H9 (cell line): Measurements from ENCODE around the gene JAK1. TPM values are rescaled to one million over a fixed set of nuclear protein-coding genes. Genes with fewer than 3 reads are reported as not detected.
"Not testable (repeated sequence)": the region's sequence is repeated elsewhere in the genome, so short reads cannot be mapped to it uniquely, and the experiment has no call there.

Experiments used
- DNase-seq: peaks from one replicate; pipeline ENCODE4 v3.0.0-alpha.2; 2017
- H2AFZ ChIP-seq: one replicate; pipeline ENCODE4 v1.6.1; 2013; ENCODE audit warnings: mild to moderate bottlenecking, low read length, control low read depth, moderate library complexity
- H2AK5ac ChIP-seq: 2 replicates; pipeline ENCODE4 v1.6.1; 2013; ENCODE audit warnings: low read length, control low read depth, mixed read lengths; ENCODE audit not compliant: insufficient read length
- H2BK120ac ChIP-seq: one replicate; pipeline ENCODE4 v1.6.1; 2013; ENCODE audit warnings: low read depth, mild to moderate bottlenecking, low read length, control low read depth, inconsistent platforms; ENCODE audit not compliant: poor library complexity, severe bottlenecking
- H2BK12ac ChIP-seq: 2 replicates; pipeline ENCODE4 v1.6.1; 2013; ENCODE audit warnings: low read length, control low read depth, mixed read lengths, low read depth; ENCODE audit not compliant: insufficient read length
- H2BK15ac ChIP-seq: 2 replicates; pipeline ENCODE4 v1.6.1; 2013; ENCODE audit warnings: low read depth, low read length, control low read depth
- H2BK20ac ChIP-seq: one replicate; pipeline ENCODE4 v1.6.1; 2013; ENCODE audit warnings: low read depth, mild to moderate bottlenecking, low read length, control low read depth, inconsistent platforms; ENCODE audit not compliant: poor library complexity, severe bottlenecking
- H2BK5ac ChIP-seq: 2 replicates; pipeline ENCODE4 v1.6.1; 2013; ENCODE audit warnings: low read length, control low read depth, mixed read lengths; ENCODE audit not compliant: insufficient read length
- H3K14ac ChIP-seq: 2 replicates; pipeline ENCODE4 v1.6.1; 2013; ENCODE audit warnings: low read length, control low read depth; ENCODE audit not compliant: insufficient read depth
- H3K18ac ChIP-seq: 2 replicates; pipeline ENCODE4 v1.6.1; 2013; ENCODE audit warnings: low read depth, mild to moderate bottlenecking, mixed read lengths, low read length, control low read depth; ENCODE audit not compliant: insufficient read length
- H3K23ac ChIP-seq: 2 replicates; pipeline ENCODE4 v1.6.1; 2013; ENCODE audit warnings: low read length, control low read depth, mixed read lengths, low read depth; ENCODE audit not compliant: insufficient read length
- H3K23me2 ChIP-seq: 2 replicates; pipeline ENCODE4 v1.6.1; 2013; ENCODE audit warnings: low read depth, mild to moderate bottlenecking, mixed read lengths, low read length, control low read depth; ENCODE audit not compliant: insufficient read length, poor library complexity, severe bottlenecking
- H3K27ac ChIP-seq: 2 replicates; pipeline ENCODE4 v1.5.1; 2013; ENCODE audit warnings: low read length, control low read depth, mixed read lengths, low read depth; ENCODE audit not compliant: insufficient read length
- H3K27me3 ChIP-seq: 2 replicates; pipeline ENCODE4 v1.6.1; 2013; ENCODE audit warnings: low read length, control low read depth, inconsistent platforms; ENCODE audit not compliant: insufficient read depth
- H3K4ac ChIP-seq: 2 replicates; pipeline ENCODE4 v1.6.1; 2013; ENCODE audit warnings: low read depth, mild to moderate bottlenecking, control low read depth, inconsistent platforms, low read length, moderate library complexity
- H3K4me1 ChIP-seq: 2 replicates; pipeline ENCODE4 v1.6.1; 2013; ENCODE audit warnings: low read length, control low read depth, inconsistent platforms; ENCODE audit not compliant: insufficient read depth
- H3K4me2 ChIP-seq: 2 replicates; pipeline ENCODE4 v1.6.1; 2013; ENCODE audit warnings: low read length, control low read depth, mixed read lengths; ENCODE audit not compliant: insufficient read length, insufficient read depth
- H3K56ac ChIP-seq: 2 replicates; pipeline ENCODE4 v1.6.1; 2013; ENCODE audit warnings: low read depth, mild to moderate bottlenecking, mixed read lengths, low read length, control low read depth; ENCODE audit not compliant: insufficient read length
- H3K79me1 ChIP-seq: 2 replicates; pipeline ENCODE4 v1.6.1; 2013; ENCODE audit warnings: low read depth, mild to moderate bottlenecking, moderate library complexity, low read length, control low read depth, inconsistent platforms; ENCODE audit not compliant: insufficient read depth, poor library complexity, severe bottlenecking
- H3K79me2 ChIP-seq: 2 replicates; pipeline ENCODE4 v1.6.1; 2013; ENCODE audit warnings: low read length, control low read depth, inconsistent platforms; ENCODE audit not compliant: insufficient read depth
- H3K9ac ChIP-seq: 2 replicates; pipeline ENCODE4 v1.6.1; 2013; ENCODE audit warnings: low read length, control low read depth, mixed read lengths; ENCODE audit not compliant: insufficient read length; ENCODE audit errors: extremely low read depth
- H3K9me3 ChIP-seq: one replicate; pipeline ENCODE4 v1.6.1; 2013; ENCODE audit warnings: low read depth, low read length, inconsistent platforms; ENCODE audit not compliant: control insufficient read depth
- H3T11ph ChIP-seq: one replicate; pipeline ENCODE4 v1.6.1; 2013; ENCODE audit warnings: mild to moderate bottlenecking, low read length, control low read depth, inconsistent platforms
- H4K20me1 ChIP-seq: one replicate; pipeline ENCODE4 v1.6.1; 2013; ENCODE audit not compliant: control insufficient read depth, insufficient read length, insufficient read depth
- H4K5ac ChIP-seq: 2 replicates; pipeline ENCODE4 v1.6.1; 2013; ENCODE audit warnings: low read depth, mild to moderate bottlenecking, mixed read lengths, low read length, control low read depth; ENCODE audit not compliant: insufficient read length
- H4K8ac ChIP-seq: replicated peaks from 2 replicates; pipeline ENCODE4 v1.6.1; 2013; ENCODE audit warnings: low read length, control low read depth, mixed read lengths, low read depth; ENCODE audit not compliant: insufficient read length
- H4K91ac ChIP-seq: 2 replicates; pipeline ENCODE4 v1.6.1; 2013; ENCODE audit warnings: low read depth, mild to moderate bottlenecking, moderate library complexity, mixed read lengths, low read length, control low read depth; ENCODE audit not compliant: insufficient read length
- H3K27ac Mint-ChIP-seq, 3 experiments: 2 replicates in 2 of 3; 3 replicates in 1 of 3; pipeline ENCODE4 v1.8.0; 2020 to 2021; ENCODE audit warnings: mixed read lengths in 3 of 3, mild to moderate bottlenecking in 1 of 3, moderate library complexity in 1 of 3
- H3K27me3 Mint-ChIP-seq: 2 replicates; pipeline ENCODE4 v1.8.0; 2021; ENCODE audit warnings: low read depth, mild to moderate bottlenecking, moderate library complexity, mixed read lengths
- H3K36me3 Mint-ChIP-seq, 3 experiments: 2 replicates in 2 of 3; 3 replicates in 1 of 3; pipeline ENCODE4 v1.8.0; 2020 to 2021; ENCODE audit warnings: low read depth in 3 of 3, mixed read lengths in 3 of 3; ENCODE audit not compliant: insufficient read depth in 1 of 3
- H3K4me1 Mint-ChIP-seq, 2 experiments: 2 replicates each; pipeline ENCODE4 v1.8.0; 2020; ENCODE audit warnings: mixed read lengths in 2 of 2
- H3K4me3 Mint-ChIP-seq, 2 experiments: 2 replicates in 1 of 2; 3 replicates in 1 of 2; pipeline ENCODE4 v1.8.0; 2020 to 2021; ENCODE audit warnings: mild to moderate bottlenecking in 2 of 2, mixed read lengths in 2 of 2, moderate library complexity in 1 of 2
- H3K9me3 Mint-ChIP-seq, 2 experiments: 2 replicates in 1 of 2; 3 replicates in 1 of 2; pipeline ENCODE4 v1.8.0; 2020; ENCODE audit warnings: mild to moderate bottlenecking in 2 of 2, mixed read lengths in 2 of 2, moderate library complexity in 1 of 2
- WGBS: extraction: QIAGEN DNeasy Blood & Tissue Kit; methylation state at CpG from one replicate; pipeline ENCODE4 v1.1.7; 2013; ENCODE audit warnings: missing lambda C conversion rate, low lambda C conversion rate, mixed read lengths; ENCODE audit not compliant: insufficient read length; ENCODE audit errors: extremely low coverage; 5-methylcytosine and 5-hydroxymethylcytosine counted together
- total RNA-seq: library from RNA; stranded (reverse); gene quantifications from 2 replicates; pipeline ENCODE4 v1.2.1, GENCODE V29; 2021
- TF ChIP-seq, protein P1 (sequence below): fragments of 200-600 bp; sonication (generic); conservative IDR thresholded peaks from 3 replicates; pipeline ENCODE4 v1.8.0; 2021; ENCODE audit warnings: antibody characterized with exemption, mild to moderate bottlenecking

JAK1 gene
- total RNA-seq, 1 experiment from 2014 or later = 12.8 TPM

DNA sequence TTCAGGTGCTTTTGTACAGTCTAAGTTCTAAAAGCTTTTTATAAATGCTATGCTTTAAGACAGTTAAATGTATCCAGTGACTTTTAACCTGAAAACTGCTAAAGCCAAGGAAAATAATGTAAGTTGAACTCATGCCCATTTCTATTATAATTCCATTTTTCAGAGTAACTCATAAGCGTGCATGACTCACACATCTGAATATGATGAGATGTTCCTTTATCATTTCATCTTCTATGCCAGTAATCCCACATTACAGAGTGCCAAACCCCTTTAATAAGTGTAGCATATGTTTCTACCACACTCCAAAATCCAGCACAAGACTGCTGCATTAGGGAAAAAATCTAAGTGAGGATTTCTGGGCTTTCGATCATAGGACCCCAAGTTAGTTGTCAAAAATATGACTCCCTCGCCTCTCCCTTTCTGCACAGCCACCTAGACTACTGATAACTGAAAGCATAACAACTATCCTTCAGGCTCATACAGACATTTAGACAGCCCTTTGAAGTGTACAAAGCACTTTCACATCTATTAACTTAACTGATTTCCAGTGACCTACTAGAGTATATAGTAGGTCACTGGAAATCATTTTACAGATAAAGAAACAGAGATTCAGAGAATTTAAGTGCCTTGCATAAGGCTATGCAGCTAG is 45.3 kb downstream of the JAK1 start:
- Histone ChIP-seq H3K79me1 (no peaks in the 10 kb centered on the region), H3K23ac (no peak overlapping the region), H2BK15ac (no peak overlapping the region), H3K27me3 (no peaks in the 10 kb centered on the region), H2AK5ac (no peak overlapping the region), H3K27ac (no peak overlapping the region), H2AFZ (no peak overlapping the region), H2BK20ac (no peak overlapping the region), H3K4ac (no peak overlapping the region), H2BK120ac (no peak overlapping the region), H3K4me1 (peaks cover 6% of the 10 kb centered on the region; the same call in 1 of the 2 replicates), H3K56ac (no peak overlapping the region), H2BK12ac (no peak overlapping the region), H3K18ac (no peak overlapping the region), H4K20me1 (no peaks in the 10 kb centered on the region), H3K14ac (no peak overlapping the region), H3K9me3 (no peaks in the 10 kb centered on the region), H4K91ac (no peak overlapping the region), H3T11ph (no peak overlapping the region), H4K8ac (no peak overlapping the region), H3K4me2 (no peak overlapping the region), H3K23me2 (no peaks in the 10 kb centered on the region), H2BK5ac (no peak overlapping the region), H4K5ac (no peak overlapping the region), H3K9ac (no peak overlapping the region), H3K79me2 (peaks cover 3% of the 10 kb centered on the region; the same call in 1 of the 2 replicates)
- Mint-ChIP-seq H3K9me3 (no peaks in the 10 kb centered on the region), H3K27me3 (no peaks in the 10 kb centered on the region), H3K4me3 (no peak overlapping the region), H3K4me1 (peaks cover 11 to 24% of the 10 kb centered on the region in 2 experiments), H3K36me3 (no peaks in the 10 kb centered on the region), H3K27ac (no peak overlapping the region)
- no peak for DNase-seq
- TF ChIP-seq, protein P1, sequence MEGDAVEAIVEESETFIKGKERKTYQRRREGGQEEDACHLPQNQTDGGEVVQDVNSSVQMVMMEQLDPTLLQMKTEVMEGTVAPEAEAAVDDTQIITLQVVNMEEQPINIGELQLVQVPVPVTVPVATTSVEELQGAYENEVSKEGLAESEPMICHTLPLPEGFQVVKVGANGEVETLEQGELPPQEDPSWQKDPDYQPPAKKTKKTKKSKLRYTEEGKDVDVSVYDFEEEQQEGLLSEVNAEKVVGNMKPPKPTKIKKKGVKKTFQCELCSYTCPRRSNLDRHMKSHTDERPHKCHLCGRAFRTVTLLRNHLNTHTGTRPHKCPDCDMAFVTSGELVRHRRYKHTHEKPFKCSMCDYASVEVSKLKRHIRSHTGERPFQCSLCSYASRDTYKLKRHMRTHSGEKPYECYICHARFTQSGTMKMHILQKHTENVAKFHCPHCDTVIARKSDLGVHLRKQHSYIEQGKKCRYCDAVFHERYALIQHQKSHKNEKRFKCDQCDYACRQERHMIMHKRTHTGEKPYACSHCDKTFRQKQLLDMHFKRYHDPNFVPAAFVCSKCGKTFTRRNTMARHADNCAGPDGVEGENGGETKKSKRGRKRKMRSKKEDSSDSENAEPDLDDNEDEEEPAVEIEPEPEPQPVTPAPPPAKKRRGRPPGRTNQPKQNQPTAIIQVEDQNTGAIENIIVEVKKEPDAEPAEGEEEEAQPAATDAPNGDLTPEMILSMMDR = no peak
- no CpG with 5 or more reads among the region's 3 CpGs for WGBS

DNA sequence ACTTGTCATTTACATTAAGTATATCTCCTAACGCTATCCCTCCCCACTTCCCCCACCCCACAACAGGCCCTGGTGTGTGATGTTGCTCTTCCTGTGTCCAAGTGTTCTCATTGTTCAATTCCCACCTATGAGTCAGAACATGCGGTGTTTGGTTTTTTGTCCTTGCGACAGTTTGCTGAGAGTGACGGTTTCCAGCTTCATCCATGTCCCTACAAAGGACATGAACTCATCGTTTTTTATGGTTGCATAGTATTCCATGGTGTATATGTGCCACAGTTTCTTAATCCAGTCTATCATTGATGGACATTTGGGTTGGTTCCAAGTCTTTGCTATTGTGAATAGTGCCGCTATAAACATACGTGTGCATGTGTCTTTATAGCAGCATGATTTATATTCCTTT is 47.2 kb downstream of the JAK1 start:
- H3K9me3 ChIP-seq, H3K14ac ChIP-seq, H3K9me3 Mint-ChIP-seq: not testable (repeated sequence)

More for the DNA sequence above, 47.2 kb downstream of the JAK1 start:
- H3K27ac ChIP-seq, H3K27ac Mint-ChIP-seq, H3K4me3 Mint-ChIP-seq, H2BK5ac ChIP-seq, H3K36me3 Mint-ChIP-seq, H3K27me3 ChIP-seq, H4K20me1 ChIP-seq, H2BK15ac ChIP-seq, H3K23me2 ChIP-seq, H3K23ac ChIP-seq, H4K5ac ChIP-seq, H3K56ac ChIP-seq, DNase-seq, H3K9ac ChIP-seq, H2BK20ac ChIP-seq, H3K4ac ChIP-seq, H3K4me2 ChIP-seq, H4K91ac ChIP-seq, H3K79me1 ChIP-seq, H4K8ac ChIP-seq, H3K27me3 Mint-ChIP-seq, H2BK120ac ChIP-seq, H3K4me1 ChIP-seq, H3T11ph ChIP-seq, H3K18ac ChIP-seq, H2AK5ac ChIP-seq, H3K79me2 ChIP-seq, H2AFZ ChIP-seq, H2BK12ac ChIP-seq: not testable (repeated sequence)
- no CpG with 5 or more reads among the region's 7 CpGs for WGBS
- peaks cover 15 to 26% of the 10 kb centered on the region in 2 experiments for H3K4me1 Mint-ChIP-seq
